ENCODE data around the gene TPO. TPM values are rescaled to one million over a fixed set of nuclear protein-coding genes. Genes with fewer than 3 reads are reported as not detected.
A peak's percentile ranks its signal among the peaks of the same experiment; 100 is the strongest.
"Not testable (repeated sequence)": the region's sequence is repeated elsewhere in the genome, so short reads cannot be mapped to it uniquely, and the experiment has no call there.

The TPO gene
- total RNA-seq, 1 donor from 2014 or later: not detected

GRCh38 chr2:1552611-1553010 lies 139.3 kb downstream of the TPO start:
- no peak for DNase-seq (ENCODE audit: low read depth in 2 of 2)

GRCh38 chr2:1553671-1554295 lies 140.5 kb downstream of the TPO start:
- DNase-seq (ENCODE audit: low read depth in 2 of 2): peak in 1 of 2 donors; percentile 70

- DNase-seq (ENCODE audit: low read depth in 2 of 2): no peak
These were observed 143.0 kb downstream of the TPO start for GRCh38 chr2:1556286-1556685.

GRCh38 chr2:1556776-1557466 lies 143.7 kb downstream of the TPO start:
- peak; percentile 69 to 94 for DNase-seq (ENCODE audit: low read depth in 2 of 2)

- no peak for DNase-seq (ENCODE audit: low read depth in 2 of 2)
These were observed 144.2 kb downstream of the TPO start for GRCh38 chr2:1557467-1557820.

- no peak for DNase-seq (ENCODE audit: low read depth in 2 of 2)
These were observed 146.4 kb downstream of the TPO start for GRCh38 chr2:1559589-1560175.

- DNase-seq (ENCODE audit: low read depth in 2 of 2): no peak
These were observed 148.0 kb downstream of the TPO start for GRCh38 chr2:1561259-1561658.

GRCh38 chr2:1561811-1562421 lies 148.7 kb downstream of the TPO start:
- DNase-seq (ENCODE audit: low read depth in 2 of 2): peak in 1 of 2 donors; percentile 50

GRCh38 chr2:1563084-1563857 lies 150.0 kb downstream of the TPO start:
- no peak for DNase-seq (ENCODE audit: low read depth in 2 of 2)

GRCh38 chr2:1563943-1564891 lies 151.0 kb downstream of the TPO start:
- peak; percentile 11 to 64 for DNase-seq (ENCODE audit: low read depth in 2 of 2)

- no peak for DNase-seq (ENCODE audit: low read depth in 2 of 2)
These were observed 154.5 kb downstream of the TPO start for GRCh38 chr2:1567556-1568344.

- DNase-seq (ENCODE audit: low read depth in 2 of 2): not testable (repeated sequence)
These were observed 155.0 kb downstream of the TPO start for GRCh38 chr2:1568345-1568668.

GRCh38 chr2:1569879-1570450 lies 156.7 kb downstream of the TPO start:
- no peak for DNase-seq (ENCODE audit: low read depth in 2 of 2)

- no peak for DNase-seq (ENCODE audit: low read depth in 2 of 2)
These were observed 158.5 kb downstream of the TPO start for GRCh38 chr2:1571477-1572417.

- DNase-seq (ENCODE audit: low read depth in 2 of 2): peak in 1 of 2 donors; percentile 41
These were observed 159.4 kb downstream of the TPO start for GRCh38 chr2:1572638-1573037.

- no peak for DNase-seq (ENCODE audit: low read depth in 2 of 2)
These were observed 164.6 kb downstream of the TPO start for GRCh38 chr2:1577846-1578245.

- not testable (repeated sequence) for DNase-seq (ENCODE audit: low read depth in 2 of 2)
These were observed 168.1 kb downstream of the TPO start for GRCh38 chr2:1581257-1581964.

Data from lung microvascular endothelial cell (primary cell).